VCaP (cell line): ENCODE data around the gene FHAD1.
"Not testable (repeated sequence)": the region's sequence is repeated elsewhere in the genome, so short reads cannot be mapped to it uniquely, and the experiment has no call there.

Source experiments
- H3K27ac ChIP-seq: fragments of 450-650 bp; 2 replicates; pipeline ENCODE4 v1.5.1; 2017
- TF ChIP-seq, protein P1 (sequence below): fragments of 450-650 bp; conservative IDR thresholded peaks from 2 replicates; pipeline ENCODE4 v1.5.1; 2017; ENCODE audit warnings: mild to moderate bottlenecking, moderate library complexity

Gene FHAD1

DNA sequence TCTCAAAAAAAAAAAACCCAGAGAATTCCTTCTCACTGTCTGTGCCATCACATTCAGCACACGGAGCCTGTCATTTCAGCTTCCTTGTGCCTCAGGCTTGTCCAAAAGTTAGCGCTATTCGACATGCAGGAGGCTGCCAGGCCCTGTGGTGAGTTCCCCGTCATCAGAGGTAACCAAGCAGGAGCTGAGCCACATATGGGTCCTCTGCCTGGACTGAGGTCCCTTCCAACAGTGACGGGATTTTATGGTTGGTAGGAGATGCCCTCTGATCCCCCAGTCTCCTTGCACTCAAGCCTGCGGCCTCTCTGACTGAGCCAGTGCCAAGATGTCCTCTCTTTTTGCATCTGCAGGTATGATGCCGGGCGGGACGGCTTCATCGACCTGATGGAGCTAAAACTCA lies 178.5 kb downstream of the FHAD1 start:
- TF ChIP-seq, protein P1, sequence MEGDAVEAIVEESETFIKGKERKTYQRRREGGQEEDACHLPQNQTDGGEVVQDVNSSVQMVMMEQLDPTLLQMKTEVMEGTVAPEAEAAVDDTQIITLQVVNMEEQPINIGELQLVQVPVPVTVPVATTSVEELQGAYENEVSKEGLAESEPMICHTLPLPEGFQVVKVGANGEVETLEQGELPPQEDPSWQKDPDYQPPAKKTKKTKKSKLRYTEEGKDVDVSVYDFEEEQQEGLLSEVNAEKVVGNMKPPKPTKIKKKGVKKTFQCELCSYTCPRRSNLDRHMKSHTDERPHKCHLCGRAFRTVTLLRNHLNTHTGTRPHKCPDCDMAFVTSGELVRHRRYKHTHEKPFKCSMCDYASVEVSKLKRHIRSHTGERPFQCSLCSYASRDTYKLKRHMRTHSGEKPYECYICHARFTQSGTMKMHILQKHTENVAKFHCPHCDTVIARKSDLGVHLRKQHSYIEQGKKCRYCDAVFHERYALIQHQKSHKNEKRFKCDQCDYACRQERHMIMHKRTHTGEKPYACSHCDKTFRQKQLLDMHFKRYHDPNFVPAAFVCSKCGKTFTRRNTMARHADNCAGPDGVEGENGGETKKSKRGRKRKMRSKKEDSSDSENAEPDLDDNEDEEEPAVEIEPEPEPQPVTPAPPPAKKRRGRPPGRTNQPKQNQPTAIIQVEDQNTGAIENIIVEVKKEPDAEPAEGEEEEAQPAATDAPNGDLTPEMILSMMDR, result no peak
- H3K27ac ChIP-seq, result no peak overlapping the region

DNA sequence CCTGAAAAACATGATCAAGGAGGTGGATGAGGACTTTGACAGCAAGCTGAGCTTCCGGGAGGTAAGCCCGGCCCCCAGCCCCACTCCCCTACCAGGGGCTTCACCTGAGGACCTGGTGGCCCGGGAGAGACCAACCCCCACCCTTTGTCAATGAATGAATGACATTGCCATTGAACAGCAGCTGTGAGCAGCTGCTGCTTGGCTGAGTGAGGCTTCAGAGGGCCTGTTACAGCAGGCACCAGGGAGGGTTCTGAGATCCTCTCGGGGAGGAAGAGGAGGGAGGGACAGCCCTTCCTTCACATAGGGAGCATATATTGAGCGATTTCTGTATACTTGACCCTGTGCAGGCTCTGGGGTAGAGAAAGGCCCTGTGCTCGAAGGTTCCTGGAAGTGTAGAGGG lies 178.9 kb downstream of the FHAD1 start:
- TF ChIP-seq, protein P1, result no peak
- H3K27ac ChIP-seq, result no peak overlapping the region

DNA sequence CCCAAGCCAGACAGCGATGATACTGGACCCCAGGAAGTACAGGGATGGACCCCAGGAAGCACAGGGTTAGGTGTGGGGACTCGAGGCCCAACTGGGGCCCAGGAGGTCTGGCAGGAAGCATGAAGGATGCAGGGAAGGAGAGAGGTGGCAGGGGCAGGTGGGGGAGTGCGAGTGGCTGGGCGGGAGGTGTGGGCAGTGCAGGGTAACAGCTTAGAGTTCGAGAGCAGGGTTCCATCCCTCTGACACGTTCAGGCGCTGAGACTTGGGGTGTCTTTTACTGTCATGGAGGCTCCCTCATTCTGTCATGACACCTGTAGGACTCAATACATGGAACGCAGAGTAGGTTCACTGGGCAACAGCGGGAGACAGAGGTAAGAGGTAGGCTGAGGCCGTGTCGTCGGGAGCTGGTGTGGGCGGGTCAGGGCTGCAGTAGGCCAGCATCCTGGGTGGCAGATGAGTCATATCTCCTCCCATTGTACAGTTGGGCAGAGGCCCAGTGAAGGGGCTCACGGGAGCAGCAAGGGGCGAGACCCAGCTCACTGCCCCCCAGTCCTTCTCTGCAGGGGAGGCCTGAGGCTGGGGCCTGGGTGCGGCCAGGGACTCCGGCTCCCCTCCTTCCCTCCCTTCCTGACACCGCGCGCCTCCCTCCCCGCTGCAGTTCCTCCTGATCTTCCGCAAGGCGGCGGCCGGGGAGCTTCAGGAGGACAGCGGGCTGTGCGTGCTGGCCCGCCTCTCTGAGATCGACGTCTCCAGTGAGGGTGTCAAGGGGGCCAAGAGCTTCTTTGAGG lies 179.7 kb downstream of the FHAD1 start:
- TF ChIP-seq, protein P1, result no peak
- H3K27ac ChIP-seq, result no peak overlapping the region

GRCh38 chr1:15427280-15427666 lies 180.2 kb downstream of the FHAD1 start:
- no peak overlapping the region for H3K27ac ChIP-seq

DNA sequence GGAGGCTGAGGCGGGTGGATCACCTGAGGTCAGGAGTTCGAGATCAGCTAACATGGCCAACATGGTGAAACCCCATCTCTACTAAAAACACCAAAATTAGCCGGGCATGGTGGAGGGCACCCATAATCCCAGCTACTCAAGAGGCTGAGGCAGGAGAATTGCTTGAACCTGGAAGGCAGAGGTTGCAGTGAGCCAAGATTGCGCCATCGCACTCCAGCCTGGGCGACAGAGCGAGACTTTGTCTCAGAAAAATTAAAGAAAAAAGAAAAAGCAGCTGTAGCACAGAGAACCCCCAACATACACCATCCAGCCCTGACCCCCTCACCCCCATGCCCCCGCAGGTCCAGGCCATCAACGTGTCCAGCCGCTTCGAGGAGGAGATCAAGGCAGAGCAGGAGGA lies 181.2 kb downstream of the FHAD1 start:
- not testable (repeated sequence) for H3K27ac ChIP-seq

More at GRCh38 chr1:15427280-15427666, 180.2 kb downstream of the FHAD1 start:
- TF ChIP-seq, protein P1, result no peak

DNA sequence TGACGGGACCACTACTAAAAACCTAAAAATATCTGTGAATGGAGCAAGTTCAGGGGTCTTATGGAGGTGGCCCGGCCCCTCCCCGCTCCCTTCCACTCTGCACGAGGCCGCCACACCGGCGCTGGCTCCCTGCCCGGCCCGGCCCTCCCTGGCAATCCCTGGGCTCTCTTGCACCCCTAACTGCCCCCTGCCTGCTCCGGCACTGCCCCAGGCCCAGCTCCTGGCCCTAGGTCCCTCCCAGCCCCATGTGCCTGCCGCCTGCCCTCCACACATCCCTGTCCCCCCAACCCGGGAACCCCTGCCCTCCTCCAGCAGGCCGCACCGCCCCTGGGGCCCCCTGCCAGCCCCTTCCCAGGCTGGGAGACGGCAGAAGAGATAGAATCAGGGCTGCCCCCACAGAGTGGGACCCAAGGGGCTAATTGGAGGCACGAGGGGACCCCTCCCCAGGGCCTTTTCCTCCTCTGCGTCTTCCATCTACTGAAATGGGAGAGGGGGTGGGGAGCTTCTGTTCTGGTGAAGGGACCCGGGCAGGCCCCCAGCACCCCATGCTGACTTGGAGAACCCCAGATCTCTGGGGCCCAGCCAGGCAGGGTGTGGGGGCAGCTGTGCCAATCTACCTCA lies 181.9 kb downstream of the FHAD1 start:
- no peak overlapping the region for H3K27ac ChIP-seq
- TF ChIP-seq, protein P1, result no peak

DNA sequence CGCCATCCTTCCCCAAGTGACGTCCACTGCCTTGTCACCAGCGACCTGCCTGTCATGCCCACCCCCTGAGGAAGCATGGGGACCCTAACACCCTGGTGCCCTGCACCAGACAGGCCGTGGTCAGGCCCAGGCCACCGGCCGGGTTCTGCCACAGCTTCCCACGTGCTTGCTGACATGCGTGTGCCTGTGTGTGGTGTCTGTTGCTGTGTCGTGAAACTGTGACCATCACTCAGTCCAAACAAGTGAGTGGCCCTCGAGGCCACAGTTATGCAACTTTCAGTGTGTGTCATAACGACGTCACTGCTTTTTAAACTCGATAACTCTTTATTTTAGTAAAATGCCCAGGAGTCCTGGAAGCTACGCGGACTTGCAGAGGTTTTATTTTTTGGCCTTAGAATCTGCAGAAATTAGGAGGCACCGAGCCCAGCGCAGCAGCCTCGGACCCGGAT lies 182.7 kb downstream of the FHAD1 start:
- TF ChIP-seq, protein P1, result no peak
- no peak overlapping the region for H3K27ac ChIP-seq
